GM12874 (cell line): ENCODE data around the gene THAP7.

Experiments used
- TF ChIP-seq, protein P1 (sequence below): IDR thresholded peaks from 2 replicates; pipeline ENCODE4 v1.5.1; 2011; ENCODE audit warnings: low read depth, mild to moderate bottlenecking, control low read depth, low read length, moderate library complexity; ENCODE audit not compliant: insufficient read depth

The THAP7 gene

DNA sequence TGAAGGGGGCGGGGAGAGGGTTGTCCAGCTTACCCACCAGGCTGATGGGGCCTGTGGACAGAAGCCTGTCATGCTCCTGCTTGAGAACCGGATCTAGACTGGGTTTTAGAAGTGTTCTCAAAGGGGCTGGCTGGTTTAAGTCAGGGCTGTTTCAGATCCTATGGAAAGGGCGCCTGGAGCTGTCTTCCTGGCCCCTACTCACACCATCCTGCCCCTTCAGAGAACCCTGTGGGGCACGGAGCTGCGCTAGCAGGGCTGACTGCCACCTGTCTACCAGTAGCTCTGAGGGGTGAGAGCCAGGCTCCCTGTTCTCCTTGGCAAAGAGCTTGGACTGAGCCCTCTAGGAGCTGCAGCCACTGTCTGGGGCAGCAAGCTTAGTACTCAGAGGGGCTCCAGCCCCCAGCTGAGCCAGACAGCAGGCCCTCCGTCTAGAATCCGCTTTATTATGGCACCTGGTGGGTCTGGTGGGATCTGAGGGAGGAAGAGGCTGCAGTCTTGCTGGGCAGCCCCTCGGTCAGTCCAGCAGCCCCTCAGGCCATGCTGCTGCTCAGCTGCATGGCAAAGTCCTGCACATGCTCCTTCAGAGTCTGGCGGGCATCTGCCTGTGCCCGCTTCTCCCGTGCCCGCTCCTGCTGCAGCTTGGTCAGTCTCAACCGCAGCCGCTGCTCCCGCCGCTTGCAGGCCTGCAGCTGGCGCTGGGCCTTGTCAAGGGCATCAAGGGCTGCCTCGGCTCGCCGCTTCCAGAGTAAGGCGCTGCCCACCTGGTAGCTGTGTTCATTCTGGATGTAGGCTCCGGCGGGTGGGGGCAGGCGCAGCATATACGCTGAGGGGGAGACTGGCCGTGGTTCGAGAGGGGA is 2.3 kb downstream of the THAP7 start:
- TF ChIP-seq, protein P1, sequence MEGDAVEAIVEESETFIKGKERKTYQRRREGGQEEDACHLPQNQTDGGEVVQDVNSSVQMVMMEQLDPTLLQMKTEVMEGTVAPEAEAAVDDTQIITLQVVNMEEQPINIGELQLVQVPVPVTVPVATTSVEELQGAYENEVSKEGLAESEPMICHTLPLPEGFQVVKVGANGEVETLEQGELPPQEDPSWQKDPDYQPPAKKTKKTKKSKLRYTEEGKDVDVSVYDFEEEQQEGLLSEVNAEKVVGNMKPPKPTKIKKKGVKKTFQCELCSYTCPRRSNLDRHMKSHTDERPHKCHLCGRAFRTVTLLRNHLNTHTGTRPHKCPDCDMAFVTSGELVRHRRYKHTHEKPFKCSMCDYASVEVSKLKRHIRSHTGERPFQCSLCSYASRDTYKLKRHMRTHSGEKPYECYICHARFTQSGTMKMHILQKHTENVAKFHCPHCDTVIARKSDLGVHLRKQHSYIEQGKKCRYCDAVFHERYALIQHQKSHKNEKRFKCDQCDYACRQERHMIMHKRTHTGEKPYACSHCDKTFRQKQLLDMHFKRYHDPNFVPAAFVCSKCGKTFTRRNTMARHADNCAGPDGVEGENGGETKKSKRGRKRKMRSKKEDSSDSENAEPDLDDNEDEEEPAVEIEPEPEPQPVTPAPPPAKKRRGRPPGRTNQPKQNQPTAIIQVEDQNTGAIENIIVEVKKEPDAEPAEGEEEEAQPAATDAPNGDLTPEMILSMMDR = no peak

DNA sequence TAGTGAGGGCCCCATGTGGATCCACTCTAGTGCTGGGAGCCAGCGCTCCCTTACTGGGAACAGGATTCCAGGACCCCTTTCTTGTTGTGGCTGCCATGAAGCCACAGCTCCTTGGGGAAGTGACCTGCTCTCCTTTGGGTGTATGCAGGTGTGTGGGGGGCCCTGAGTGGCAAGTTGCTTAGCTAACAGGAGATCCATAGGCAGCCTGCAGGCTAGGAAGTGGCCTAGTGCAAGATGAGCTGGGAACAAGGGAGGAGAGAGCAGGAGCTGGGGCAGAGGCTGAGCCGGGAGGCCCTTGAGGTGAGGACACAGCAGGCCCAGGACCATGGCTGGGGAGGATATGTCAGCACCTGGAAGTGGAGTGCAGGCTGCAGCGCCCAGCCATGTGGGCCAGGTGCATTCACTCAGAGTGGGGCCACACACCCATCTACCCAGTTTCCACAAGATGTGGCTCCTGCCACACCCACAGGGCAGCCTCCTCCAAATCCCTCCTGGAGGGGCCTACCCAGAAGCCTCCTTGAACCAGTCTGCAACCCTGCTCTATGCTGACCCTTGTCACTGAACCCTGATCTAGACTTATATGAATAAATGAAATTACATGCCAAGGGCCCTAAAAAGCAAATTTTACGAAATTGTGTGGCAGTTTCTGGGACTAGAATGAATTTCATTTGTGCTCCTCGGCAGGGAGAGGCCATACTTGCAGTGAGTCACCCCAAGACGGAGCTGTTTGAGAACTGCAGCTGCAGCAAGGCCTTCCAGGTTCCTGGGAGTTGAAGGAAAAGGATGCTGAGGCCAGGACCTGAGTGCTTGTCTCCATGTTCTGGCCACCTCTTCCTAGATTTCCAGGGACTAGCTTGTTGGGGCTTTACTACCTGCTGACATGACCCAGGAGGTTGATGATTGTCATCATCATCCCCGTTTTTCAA is 3.2 kb downstream of the THAP7 start:
- TF ChIP-seq, protein P1 = no peak

DNA sequence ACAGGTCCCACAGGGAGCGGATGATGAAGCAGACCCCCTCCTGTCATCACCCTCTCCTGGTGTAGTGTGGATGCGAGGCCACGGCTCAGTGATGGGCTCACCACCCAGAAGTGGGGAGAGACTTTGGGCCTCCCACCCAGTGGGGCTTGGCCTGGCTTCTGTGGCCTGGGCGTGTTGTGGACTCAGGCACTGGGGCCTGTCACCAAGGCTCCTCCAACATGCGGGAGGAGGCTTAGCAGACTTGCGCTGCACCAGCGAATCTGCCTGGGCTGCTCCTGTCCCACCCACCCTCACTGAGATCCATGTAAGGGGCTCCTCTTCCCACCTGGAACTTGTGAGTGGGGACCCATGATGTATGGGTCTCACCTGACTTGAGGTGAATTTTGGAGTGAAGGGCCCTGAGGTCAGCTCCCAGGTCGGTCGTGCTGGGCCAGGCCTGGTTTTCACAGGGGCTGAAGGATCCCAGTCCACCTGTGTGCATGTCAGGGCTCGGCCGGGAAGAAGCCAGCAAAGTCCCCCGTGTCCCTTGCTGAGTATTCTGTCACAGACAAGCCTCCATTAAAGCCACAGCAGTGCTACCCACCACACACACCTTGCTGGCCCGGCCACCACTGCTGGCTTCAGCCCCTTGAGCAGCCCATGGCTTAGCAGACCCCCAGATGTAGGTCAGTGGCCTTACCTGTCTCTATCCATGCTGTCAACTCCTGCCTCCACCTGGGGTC is 4.2 kb downstream of the THAP7 start:
- TF ChIP-seq, protein P1 = no peak

DNA sequence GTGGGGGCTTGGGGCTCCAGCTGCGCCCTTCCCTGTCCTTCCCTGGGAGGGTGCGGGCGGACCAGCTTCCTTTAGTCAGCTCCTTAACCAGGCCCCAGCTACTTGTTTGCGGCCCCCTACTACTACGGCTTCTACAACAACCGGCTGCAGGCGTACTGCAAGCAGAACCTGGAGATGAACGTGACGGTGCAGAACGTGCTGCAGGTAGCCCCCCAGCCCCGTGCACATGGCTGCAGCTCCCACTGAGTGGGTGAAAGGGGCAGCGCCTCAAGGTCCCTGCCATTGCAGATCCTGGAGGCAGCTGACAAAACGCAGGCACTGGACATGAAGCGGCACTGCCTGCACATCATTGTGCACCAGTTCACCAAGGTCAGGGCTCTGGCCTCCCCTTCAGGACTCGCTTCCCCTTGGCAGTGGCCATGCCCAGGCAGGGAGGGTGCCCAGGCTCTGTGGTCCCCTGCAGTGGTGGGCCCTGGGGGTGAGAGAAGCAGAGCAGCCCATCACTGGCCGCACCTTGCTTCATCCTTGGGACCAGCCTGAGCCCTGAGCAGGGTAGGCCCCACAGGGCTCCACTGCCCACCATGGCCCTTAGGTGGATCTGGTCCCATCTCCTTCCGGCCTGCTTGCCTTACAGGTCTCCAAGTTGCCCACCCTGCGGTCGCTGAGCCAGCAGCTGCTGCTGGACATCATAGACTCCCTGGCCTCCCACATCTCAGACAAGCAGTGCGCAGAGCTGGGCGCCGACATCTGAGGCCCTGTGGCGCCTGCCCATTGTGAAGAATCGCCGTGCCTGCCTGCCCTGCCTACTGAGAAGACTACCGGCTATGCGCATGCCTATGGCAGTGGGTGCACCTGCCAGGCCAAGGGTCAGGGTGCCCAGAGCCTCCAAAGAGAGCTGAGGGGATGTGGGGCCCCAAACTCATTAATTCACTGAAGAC is 5.1 kb downstream of the THAP7 start:
- TF ChIP-seq, protein P1 = no peak

DNA sequence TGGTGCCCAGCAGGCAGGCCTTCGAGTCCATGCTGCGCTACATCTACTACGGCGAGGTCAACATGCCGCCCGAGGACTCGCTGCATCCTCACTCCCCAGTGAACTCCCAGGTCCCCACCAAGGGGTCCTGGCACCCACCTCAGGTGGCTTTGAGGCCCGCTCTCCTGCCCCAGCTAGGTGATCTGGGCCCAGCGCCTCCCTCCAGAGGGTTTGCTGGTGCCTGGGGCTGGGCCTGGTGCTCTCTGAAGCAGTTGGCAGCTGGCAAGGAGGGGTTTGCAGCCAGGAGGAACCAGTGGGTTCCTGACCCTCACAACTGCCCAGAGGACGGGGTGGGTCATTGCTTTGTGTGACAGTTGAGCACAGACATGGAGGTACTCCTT is 5.9 kb downstream of the THAP7 start:
- TF ChIP-seq, protein P1 = no peak

DNA sequence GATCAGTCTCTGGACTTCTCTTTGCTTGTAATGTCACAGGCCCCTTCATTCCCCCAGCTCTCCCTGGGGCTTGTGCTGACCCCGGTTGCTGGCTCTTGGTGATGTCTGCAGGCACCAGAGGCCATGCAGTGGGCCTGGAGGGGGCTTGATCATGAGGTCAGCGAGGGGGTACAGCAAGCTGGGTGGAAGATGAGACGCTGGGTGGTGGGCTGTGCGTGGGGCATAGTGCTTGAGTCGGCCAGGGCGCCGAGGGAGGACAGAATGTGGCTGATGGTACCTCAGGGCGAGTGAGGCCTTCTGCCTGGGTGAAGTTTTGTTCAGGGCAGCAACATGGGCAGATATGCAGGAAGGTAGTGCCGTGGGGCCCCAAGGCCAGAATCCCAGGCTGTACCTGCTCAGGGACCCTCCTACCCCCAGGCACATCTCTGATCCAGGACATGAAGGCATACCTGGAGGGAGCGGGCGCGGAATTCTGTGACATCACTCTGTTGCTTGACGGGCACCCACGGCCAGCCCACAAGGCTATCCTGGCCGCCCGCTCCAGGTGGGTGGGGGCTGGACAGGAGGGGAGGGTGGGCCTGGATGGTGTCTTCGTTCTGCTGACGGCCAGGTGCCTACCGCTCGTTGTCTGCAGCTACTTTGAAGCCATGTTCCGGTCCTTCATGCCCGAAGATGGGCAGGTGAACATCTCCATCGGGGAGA is 6.4 kb downstream of the THAP7 start:
- TF ChIP-seq, protein P1 = no peak
